Measurements from ENCODE around the gene SIK3. TPM values are rescaled to one million over a fixed set of nuclear protein-coding genes. Genes with fewer than 3 reads are reported as not detected.

SIK3 gene
- total RNA-seq, 2 experiments from 2014 or later, result 41.4 to 41.9 TPM

DNA sequence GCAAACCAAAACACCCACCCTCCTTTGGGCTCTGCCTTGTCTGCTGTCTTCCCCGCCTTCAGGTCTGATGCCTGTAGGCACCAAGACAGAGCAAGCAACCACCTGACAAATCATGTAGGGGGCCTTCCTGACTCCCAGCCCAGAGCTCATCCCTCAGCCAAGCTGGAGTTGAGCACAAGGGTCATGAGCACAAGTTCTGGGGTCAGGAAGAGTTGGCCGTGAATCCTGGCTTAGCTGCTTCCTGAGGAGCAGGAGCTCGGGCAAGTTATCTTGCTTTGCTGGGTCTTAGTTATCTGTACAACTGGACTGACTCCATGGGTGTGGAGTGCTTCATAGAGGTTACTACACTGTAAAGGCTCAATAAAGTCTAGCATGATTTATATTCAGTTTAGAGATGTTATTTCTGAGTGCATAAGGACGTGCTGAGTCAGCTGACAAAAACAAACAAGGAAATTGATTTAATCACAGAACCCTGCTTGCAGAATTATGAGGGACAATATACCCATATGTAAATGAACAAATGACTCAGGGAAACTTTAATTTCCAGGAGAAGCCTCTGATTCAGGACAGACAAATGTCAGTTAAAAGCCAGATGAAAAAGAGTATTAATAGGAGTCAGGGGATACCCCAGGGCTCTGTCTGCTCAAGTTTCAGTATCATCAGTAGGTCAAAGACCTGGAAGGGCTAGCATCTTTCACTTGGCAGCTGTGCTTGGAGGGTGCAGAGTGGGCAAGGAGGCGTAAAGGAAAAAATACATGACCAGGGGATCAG lies 245.8 kb downstream of the SIK3 start:
- CTCF ChIA-PET, result interaction anchor here (1.7 to 3.9 kb wide), 4 partner anchors 16 to 253 kb away, joined by 5 to 20 read pairs (median 8); partner anchors contain the start of genes APOA1, APOA5 and SIK3

DNA sequence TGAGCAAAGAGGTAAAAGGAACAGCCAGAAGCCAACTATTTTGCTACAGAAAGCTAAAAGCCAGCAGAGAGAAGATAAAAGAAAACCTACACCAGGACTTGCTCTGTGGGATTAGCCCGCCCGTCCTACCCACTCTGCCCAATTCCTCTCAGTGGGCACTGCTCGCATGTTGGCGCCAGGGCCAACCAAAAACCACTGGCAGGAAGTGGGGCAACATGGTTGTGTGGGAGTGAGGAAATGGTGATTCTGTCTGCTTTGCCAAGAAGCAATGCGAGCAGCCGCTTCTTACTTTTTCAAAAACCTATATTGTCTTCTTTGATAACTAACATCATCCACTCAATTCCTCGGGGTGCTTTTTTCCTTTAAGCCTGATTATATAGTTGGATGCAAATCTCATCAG lies 246.6 kb downstream of the SIK3 start:
- POLR2A ChIA-PET, result interaction anchor here (1.2 kb wide), 1 partner anchor 15 kb away, joined by 4 read pairs; no protein-coding TSS in a partner anchor
- CTCF ChIA-PET, result interaction anchor here (1.9 to 3.9 kb wide), 2 partner anchors 15 to 247 kb away, joined by 5 to 20 read pairs; partner anchors contain the start of genes APOA1 and SIK3

More for the DNA sequence above, 245.8 kb downstream of the SIK3 start:
- POLR2A ChIA-PET, result interaction anchor here (0.6 to 1.9 kb wide), 5 partner anchors 17 to 245 kb away, joined by 3 to 7 read pairs (median 4); partner anchors contain the start of gene ZPR1

DNA sequence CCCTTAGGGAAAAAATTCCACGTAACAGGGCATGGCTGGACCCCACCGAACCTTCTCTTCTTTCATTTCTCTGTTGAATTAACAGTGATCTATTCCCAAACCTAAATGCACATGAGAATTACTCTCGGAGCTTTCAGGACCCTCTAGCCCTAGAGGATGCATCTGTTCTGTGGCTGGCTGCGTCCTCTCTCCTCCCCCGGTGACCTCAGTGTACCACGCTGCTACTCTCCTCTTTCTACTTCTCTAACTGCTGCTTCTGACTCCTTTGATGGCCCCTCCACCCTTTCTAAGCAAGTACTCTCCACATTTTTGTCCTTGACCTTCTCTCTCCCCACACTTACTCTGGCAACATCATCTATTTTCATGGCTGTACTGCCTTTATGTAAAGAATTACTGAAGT lies 248.7 kb downstream of the SIK3 start:
- ChIA-PET CTCF (interaction anchor here (1.5 to 3.9 kb wide), 2 partner anchors 13 kb away, joined by 5 to 20 read pairs; partner anchors contain the start of gene APOA1), POLR2A (no interaction called here)

DNA sequence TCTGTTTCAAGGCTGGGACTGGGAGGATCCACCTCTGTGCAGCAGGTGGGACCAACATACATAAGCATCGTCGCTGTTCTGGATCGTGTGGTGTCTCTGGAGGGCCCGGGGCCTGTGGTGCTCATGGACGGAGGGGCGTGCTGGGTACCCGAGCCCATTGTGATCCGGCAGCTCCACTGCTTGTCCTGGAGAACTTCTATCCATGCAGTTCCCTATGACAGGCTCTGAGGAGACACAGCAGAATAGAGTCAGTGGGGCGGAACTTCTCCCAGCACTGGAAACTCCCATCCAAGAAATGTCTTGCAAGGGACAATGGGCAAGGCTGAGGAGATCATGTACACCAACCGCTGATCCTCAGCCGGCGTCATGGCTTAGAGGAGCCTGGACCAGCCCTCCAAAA lies 249.2 kb downstream of the SIK3 start:
- CTCF ChIA-PET, result interaction anchor here (1.5 kb wide), 1 partner anchor 13 kb away, joined by 5 read pairs; no protein-coding TSS in a partner anchor
- POLR2A ChIA-PET, result no interaction called here

DNA sequence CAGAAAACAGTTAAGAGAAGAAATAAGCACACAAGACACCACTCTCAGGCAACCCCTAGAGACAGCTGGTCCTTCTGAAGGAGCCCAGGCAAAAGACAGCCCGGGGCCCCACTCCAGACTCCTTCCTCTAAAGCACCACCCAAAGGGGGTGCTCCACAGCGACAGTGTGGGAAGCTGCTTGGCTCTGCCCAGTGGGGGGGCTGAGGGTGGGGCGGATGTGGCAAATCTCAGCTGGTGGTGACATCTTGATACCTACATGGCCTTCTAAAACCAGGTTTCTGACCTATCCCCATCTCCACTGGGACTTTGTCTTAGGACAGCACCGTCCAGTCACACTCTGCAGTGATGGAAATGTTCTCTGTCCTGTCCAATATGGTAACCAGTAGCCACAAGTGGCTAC lies 250.6 kb downstream of the SIK3 start:
- ChIA-PET CTCF (interaction anchor here (1.1 kb wide), 1 partner anchor 384 kb away, joined by 3 read pairs; the partner anchor contains the start of genes PCSK7 and RNF214), POLR2A (no interaction called here)

DNA sequence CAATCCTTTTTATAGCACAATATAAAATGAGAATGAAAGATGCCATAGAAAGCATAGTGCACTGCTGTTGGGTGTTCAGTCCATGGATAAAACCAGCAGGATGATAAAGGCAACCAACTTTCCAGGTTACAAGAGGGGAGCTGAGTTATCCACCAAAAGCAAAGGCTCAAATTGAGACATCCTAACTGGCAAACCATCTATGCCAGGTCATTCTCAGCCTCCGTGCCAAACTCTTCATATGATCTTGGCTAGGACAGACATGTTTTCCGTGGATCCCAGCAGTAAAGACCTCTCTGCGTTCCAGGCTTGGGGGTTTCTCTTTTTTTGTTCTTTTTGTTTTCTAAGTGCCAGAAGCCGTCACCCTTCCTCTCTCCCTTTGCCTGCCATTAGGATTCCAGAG lies 253.5 kb downstream of the SIK3 start:
- CTCF ChIA-PET, result no interaction called here

DNA sequence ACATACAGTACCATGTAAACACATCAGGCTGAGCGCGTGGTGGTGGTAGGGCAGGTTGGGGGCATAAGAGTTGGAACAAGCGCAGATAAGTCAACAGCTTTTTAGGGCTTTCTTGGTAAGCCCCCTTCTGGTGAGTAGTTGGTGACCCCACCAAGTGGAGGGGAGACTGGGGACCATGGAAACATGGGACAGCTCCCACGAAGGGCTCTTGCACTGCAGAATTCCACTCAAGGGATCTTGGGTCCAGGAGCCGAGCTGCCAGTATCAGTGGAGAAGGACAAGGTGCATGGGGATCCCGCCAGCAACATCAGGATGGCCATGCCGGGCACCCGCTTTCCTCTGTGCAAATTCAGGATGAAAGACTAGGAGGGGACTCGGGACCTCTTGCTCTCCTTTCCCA lies 254.6 kb downstream of the SIK3 start:
- POLR2A ChIA-PET, result no interaction called here
- CTCF ChIA-PET, result no interaction called here

More for the DNA sequence above, 253.5 kb downstream of the SIK3 start:
- POLR2A ChIA-PET, result no interaction called here

DNA sequence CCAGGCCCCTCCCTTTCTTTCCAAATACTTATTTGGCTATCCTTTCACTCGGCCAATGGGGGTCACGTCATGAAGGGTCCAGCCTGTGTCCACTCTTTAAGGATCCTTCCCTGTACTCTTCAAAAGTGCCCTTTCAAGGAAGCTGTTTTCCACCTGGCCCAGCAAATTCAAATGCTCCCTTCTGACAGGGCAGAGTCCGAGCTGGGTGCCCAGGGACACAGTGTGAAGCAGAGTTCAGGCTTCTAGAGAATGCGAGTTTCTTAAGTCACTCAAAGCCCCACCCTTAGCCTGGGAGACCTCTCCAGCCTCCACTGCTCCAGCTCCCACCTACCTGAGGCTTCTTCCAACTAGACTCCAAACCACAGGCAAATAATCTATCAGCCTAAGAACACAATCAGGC lies 255.3 kb downstream of the SIK3 start:
- POLR2A ChIA-PET, result no interaction called here
- CTCF ChIA-PET, result no interaction called here

DNA sequence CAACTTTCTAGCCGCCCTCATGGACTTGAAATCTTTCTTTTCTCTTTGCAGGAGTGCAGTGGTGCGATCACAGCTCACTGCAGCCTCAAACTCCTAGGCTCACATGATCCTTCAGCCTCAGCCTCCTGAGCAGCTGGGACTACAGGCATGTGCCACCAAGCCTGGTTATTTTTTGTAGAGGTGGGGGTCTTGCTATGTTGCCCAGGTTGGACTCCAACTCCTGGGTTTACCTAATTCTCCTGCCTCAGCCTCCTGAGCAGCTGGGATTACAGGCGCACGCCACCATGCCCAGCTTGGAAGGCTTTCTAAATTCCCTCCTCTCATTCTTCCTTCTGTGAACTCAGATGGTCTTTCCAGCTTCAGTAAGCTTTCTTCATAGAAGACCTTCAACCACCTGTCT lies 256.1 kb downstream of the SIK3 start:
- CTCF ChIA-PET, result no interaction called here
- POLR2A ChIA-PET, result no interaction called here

DNA sequence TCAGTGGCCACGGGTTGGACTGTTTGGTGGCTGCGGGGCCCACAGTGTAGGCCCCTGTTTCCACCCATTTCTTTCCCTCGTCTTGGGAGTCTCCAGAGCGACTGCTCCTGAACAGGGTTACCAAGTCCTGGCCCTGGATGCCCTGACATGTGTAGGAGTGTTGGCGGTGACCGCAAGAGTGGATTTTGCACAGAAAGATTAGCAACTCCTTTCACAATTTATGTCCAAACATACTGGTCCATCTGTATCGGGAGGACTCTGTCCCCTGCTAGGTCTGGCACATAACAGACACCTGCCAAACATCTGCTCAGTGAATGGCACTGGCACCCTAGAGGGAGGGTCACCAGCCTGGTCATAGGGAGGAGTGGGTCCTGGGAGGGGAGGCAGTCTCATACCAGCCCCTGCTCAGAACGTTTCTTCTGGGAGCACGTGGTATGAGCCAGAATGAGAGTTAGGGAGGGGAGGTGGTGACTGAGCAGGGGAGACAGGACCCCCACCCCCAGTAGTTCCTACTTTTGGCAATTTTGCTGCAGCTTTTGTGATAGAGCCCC lies 257.4 kb downstream of the SIK3 start:
- CTCF ChIA-PET, result interaction anchor here (0.9 kb wide), 1 partner anchor 15 kb away, joined by 3 read pairs; no protein-coding TSS in a partner anchor
- POLR2A ChIA-PET, result no interaction called here

DNA sequence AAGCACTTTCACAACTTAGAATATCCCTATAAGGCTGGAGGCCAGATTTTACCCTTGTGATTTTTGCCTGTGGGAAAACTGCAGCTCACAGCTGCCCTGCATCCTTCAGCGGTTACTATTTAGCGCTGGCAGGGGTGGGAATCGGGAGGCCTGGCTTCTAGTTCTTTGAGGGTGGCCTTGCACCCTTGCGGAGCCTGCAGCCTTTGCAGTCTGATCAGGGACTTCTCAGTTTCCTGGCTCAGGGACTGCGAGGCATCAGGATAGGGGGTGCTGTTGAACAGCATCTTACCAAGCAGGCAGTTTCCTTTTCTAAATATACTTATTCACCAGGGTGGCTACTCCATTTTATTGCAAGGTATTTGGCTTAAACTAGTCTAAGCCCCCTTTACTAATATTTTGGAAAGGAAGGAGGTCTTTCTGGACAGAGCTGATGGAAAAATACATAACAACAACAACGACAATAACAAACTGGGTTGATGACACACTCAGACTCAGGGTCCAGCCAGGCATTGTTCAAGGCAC lies 257.9 kb downstream of the SIK3 start:
- ChIA-PET POLR2A (no interaction called here), CTCF (no interaction called here)

DNA sequence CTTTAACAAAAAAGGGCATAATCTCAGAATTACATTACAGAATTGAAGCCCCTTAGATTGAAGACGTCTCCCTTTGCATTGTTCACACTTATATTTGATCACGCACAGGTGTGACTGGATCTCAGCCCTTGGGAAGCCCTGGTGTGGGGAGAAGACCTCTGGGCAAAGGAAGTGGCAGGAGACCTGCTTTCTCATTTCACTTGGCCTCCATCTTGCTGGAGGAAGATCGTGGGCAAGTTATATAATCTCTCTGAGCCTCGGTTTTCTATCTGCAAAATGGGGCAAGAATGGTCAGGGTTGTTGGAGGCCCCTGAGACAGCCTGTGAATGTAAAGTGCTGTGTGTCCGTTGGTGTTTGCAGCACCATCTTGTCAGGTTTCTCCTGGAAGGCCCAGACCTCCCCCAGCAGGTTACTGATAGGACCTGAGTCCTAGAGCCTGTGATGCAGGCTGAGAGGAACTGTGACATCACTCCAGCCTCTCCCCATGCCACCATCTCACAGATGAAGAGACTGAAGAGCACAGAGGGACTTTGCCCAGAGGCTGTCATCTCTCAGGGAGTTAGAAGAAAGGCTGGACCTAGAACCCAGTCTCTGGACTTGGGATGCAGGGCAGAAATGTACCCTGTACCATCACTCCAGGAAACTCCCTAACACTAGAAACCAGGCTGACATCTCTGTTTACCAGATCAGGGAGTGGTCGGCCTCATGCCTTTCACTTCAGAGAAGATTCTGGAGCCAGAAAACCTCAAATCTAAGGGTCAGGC lies 259.7 kb downstream of the SIK3 start:
- CTCF ChIA-PET, result no interaction called here
- POLR2A ChIA-PET, result no interaction called here

DNA sequence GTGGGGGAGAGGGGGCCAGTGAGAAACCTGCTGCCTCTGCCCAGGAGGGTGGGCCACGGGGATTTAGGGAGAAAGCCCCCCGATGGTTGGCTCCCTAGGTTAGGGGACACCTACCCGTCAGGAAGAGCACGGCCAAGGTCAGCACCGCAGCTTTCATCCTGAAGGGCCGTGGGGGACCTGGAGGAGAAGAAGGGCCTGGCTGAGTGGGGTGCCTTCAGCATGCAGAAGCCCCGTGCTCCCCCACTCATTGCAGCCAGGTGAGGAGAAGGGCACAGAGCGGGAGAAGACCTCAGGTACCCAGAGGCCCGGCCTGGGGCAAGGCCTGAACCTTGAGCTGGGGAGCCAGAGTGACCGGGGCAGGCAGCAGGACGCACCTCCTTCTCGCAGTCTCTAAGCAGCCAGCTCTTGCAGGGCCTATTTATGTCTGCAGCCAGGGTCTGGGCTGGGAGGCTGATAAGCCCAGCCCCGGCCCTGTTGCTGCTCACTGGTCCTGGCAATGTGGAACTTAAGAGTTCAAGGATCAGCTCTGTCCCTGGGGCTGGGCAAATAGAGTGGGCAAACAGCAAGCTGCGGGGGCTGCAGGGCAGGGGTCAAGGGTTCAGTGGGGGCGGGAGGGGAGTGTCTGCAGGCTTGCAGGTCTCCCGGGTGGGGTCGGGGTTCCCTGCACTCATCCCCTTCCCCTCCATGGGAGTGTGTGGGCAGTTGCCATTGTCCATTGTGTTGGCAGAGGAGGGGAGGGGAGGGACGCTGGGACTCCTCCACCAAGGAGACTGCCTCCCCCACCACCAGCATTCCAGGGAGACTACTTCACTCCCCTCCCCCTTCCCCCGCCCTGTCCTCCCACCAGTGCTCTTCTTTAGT lies 260.8 kb downstream of the SIK3 start, which contains the start of gene APOA1:
TSS of gene APOA1 (minus strand) at position 392 of the 861 bp plus-strand sequence. CDS start at position 157, 235 bp downstream.
- POLR2A ChIA-PET, result no interaction called here
- CTCF ChIA-PET, result interaction anchor here (1.0 to 2.8 kb wide), 6 partner anchors 14 to 271 kb away, joined by 3 to 56 read pairs (median 8); partner anchors contain the start of genes APOA4 and APOA5

DNA sequence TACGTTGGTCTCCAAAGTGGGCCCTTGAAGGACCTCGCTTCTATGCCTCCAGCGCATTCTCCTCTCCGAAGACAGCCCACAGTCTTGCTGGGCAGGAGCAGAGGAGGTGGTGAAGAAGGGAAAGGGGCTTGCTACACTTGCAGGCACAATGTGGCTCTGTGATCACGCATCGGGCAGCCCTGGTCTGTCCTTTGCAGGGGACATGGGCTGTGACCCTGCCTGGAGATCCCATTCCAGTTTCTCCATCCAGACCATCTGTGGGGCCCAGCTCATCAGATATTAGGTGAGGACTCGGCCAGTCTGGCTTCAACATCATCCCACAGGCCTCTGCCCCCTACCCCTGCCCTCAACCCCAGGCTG lies 261.6 kb downstream of the SIK3 start:
- ChIA-PET POLR2A (interaction anchor here (0.9 to 1.8 kb wide), 5 partner anchors 15 to 50 kb away, joined by 4 to 12 read pairs (median 7); partner anchors contain the start of genes APOA5 and ZPR1), CTCF (interaction anchor here (0.6 to 2.8 kb wide), 16 partner anchors 12 to 337 kb away, joined by 3 to 56 read pairs (median 4); partner anchors contain the start of genes APOA4 and APOA5)

DNA sequence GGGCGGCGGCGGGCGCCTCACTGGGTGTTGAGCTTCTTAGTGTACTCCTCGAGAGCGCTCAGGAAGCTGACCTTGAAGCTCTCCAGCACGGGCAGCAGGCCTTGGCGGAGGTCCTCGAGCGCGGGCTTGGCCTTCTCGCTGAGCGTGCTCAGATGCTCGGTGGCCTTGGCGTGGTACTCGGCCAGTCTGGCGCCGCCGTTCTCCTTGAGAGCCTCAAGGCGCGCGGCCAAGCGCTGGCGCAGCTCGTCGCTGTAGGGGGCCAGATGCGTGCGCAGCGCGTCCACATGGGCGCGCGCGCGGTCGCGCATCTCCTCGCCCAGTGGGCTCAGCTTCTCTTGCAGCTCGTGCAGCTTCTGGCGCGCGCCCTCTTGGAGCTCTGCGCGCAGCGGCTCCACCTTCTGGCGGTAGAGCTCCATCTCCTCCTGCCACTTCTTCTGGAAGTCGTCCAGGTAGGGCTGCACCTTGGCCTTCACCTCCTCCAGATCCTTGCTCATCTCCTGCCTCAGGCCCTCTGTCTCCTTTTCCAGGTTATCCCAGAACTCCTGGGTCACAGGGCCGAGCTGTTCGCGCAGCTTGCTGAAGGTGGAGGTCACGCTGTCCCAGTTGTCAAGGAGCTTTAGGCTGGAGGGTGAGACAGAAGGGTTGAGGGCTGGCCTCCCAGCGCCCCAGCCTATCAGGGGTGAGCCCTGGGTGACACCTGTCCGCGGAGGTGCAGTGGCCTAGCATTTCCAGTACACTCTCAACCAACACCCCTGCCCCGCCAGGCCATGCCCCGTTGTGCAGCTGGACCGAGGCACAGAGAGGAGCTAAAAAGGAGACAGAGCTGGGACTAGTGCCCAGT lies 262.2 kb downstream of the SIK3 start:
- POLR2A ChIA-PET, result interaction anchor here (0.9 to 1.8 kb wide), 6 partner anchors 15 to 261 kb away, joined by 3 to 12 read pairs (median 6); partner anchors contain the start of genes APOA5 and ZPR1
- CTCF ChIA-PET, result interaction anchor here (0.6 to 2.8 kb wide), 22 partner anchors 13 to 337 kb away, joined by 3 to 56 read pairs (median 4); partner anchors contain the start of genes APOA4, APOA5 and BUD13

DNA sequence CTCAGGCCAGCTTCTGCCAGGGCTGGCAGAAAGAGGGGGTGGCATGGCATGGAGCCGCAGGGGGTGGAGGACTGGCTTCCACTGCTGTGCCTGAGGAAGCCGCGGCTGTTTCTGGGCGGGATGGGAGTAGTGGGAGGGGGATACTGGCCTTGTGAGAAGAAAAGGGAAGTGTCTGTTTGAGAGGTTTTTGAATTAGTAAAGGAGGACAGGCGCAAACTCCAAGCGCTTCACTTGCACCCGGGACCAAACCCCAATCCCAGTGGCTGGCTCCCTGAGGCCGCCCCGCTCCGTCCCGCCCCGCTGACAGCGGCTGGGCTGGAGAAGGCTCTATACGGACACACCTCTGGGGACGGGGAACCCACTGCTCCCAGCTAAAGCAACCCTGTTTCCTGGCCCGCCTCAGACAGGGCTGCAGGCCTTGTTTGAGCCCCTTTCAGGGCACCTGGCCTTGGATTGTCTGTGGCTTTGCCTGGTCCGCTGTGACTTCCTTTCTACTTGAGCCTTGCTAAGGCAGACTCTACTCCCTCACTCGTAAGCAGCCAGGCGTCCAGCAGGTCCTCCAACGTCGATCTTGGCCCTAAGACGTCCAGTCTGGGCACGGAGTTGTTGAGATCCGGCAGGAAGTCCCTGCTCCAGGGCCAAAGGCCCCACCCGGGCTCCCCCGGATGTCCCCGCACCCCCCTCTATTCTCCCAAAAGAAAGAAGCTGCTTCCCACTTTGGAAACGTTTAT lies 263.0 kb downstream of the SIK3 start:
- ChIA-PET POLR2A (interaction anchor here (0.9 to 1.8 kb wide), 5 partner anchors 18 to 262 kb away, joined by 3 to 12 read pairs (median 7); partner anchors contain the start of genes APOA5 and ZPR1), CTCF (interaction anchor here (0.6 to 2.8 kb wide), 17 partner anchors 13 to 338 kb away, joined by 3 to 56 read pairs (median 4); partner anchors contain the start of genes APOA4, APOA5 and BUD13)
